ENCODE data around the gene OR10H4. TPM values are rescaled to one million over a fixed set of nuclear protein-coding genes. Genes with fewer than 3 reads are reported as not detected.
"Not testable (repeated sequence)": the region's sequence is repeated elsewhere in the genome, so short reads cannot be mapped to it uniquely, and the experiment has no call there.

The OR10H4 gene
- total RNA-seq, 1 experiment from 2014 or later, result not detected

DNA sequence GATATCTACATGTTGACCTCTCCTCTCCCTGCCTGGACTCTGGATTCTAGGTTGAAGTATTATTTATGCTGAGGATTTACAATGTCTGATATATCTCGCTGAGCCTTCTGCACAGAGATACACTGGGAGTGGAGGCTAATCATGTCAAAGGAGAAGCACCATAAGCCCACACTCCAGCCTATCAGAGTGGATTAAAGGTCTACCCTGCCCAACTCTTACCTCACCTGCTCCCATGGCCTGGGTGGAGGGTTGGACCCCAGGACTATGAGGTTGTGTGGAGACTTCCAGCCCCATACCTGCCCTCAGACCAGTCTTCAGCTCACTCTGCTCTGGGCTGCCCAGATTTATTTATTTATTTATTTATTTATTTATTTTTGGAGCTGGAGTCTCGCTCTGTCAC lies 15.4 kb downstream of the OR10H4 start:
- TF ChIP-seq EZH2 (IDR thresholded peaks at IDR 0.05; ENCODE audit: borderline replicate concordance, low read depth, low read length, poor library complexity, severe bottlenecking), result no peak
- TF ChIP-seq, protein P1, sequence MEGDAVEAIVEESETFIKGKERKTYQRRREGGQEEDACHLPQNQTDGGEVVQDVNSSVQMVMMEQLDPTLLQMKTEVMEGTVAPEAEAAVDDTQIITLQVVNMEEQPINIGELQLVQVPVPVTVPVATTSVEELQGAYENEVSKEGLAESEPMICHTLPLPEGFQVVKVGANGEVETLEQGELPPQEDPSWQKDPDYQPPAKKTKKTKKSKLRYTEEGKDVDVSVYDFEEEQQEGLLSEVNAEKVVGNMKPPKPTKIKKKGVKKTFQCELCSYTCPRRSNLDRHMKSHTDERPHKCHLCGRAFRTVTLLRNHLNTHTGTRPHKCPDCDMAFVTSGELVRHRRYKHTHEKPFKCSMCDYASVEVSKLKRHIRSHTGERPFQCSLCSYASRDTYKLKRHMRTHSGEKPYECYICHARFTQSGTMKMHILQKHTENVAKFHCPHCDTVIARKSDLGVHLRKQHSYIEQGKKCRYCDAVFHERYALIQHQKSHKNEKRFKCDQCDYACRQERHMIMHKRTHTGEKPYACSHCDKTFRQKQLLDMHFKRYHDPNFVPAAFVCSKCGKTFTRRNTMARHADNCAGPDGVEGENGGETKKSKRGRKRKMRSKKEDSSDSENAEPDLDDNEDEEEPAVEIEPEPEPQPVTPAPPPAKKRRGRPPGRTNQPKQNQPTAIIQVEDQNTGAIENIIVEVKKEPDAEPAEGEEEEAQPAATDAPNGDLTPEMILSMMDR (conservative IDR thresholded peaks at IDR 0.05; ENCODE audit: low read depth, low read length), result no peak
- peaks cover 12% of the 10 kb centered on the region for H3K27me3 ChIP-seq (replicated peaks; ENCODE audit: insufficient read depth, low read depth, low read length, poor library complexity)
- ChIA-PET POLR2A (ENCODE audit: low non-redundant PET) (no interaction called here), CTCF (no interaction called here)
- no peaks in the 10 kb centered on the region for H3K9me3 ChIP-seq (ENCODE audit: low read depth, low read length, poor library complexity, severe bottlenecking)
- H3K27ac ChIP-seq (ENCODE audit: low read depth, low read length, poor library complexity, severe bottlenecking), result no peak overlapping the region
- intact Hi-C loops (cut with micrococcal nuclease; ENCODE audit: unreplicated experiment), result no loop called here
- no TSS peak for BruUV-seq (replicated peaks)
- no peaks in the 10 kb centered on the region for H3K36me3 ChIP-seq (ENCODE audit: insufficient read depth, low read length, poor library complexity, severe bottlenecking)
- DNase-seq (ENCODE audit: low spot score), result no peak
- no peaks in the 10 kb centered on the region for H3K4me1 ChIP-seq (ENCODE audit: insufficient read depth, low read length, poor library complexity, severe bottlenecking)
- H3K4me3 ChIP-seq (ENCODE audit: low read depth, low read length, poor library complexity, severe bottlenecking), result no peak overlapping the region

- no peak overlapping the region for H3K27ac ChIP-seq (ENCODE audit: low read depth, low read length, poor library complexity, severe bottlenecking)
- H3K9me3 ChIP-seq (ENCODE audit: low read depth, low read length, poor library complexity, severe bottlenecking), result no peaks in the 10 kb centered on the region
- H3K4me1 ChIP-seq (ENCODE audit: insufficient read depth, low read length, poor library complexity, severe bottlenecking), result no peaks in the 10 kb centered on the region
- ChIA-PET CTCF (no interaction called here), POLR2A (ENCODE audit: low non-redundant PET) (interaction anchor here (0.6 kb wide), 1 partner anchor 201 kb away, joined by 3 read pairs; no protein-coding TSS in a partner anchor)
- H3K27me3 ChIP-seq (replicated peaks; ENCODE audit: insufficient read depth, low read depth, low read length, poor library complexity), result peaks cover 7% of the 10 kb centered on the region
- no peak for DNase-seq (ENCODE audit: low spot score)
- intact Hi-C loops (cut with micrococcal nuclease; ENCODE audit: unreplicated experiment), result no loop called here
- no peaks in the 10 kb centered on the region for H3K36me3 ChIP-seq (ENCODE audit: insufficient read depth, low read length, poor library complexity, severe bottlenecking)
- BruUV-seq (replicated peaks), result no TSS peak
- H3K4me3 ChIP-seq (ENCODE audit: low read depth, low read length, poor library complexity, severe bottlenecking), result no peak overlapping the region
- TF ChIP-seq, protein P1 (conservative IDR thresholded peaks at IDR 0.05; ENCODE audit: low read depth, low read length), result 0 out of 2 replicates have a peak, but pooled peaks have one; percentile 30
- TF ChIP-seq EZH2 (IDR thresholded peaks at IDR 0.05; ENCODE audit: borderline replicate concordance, low read depth, low read length, poor library complexity, severe bottlenecking), result no peak
These were observed 22.5 kb downstream of the OR10H4 start for GRCh38 chr19:15971224-15971780.

- POLR2A ChIA-PET (ENCODE audit: low non-redundant PET); H3K4me1 ChIP-seq (ENCODE audit: insufficient read depth, low read length, poor library complexity, severe bottlenecking); H3K4me3 ChIP-seq (ENCODE audit: low read depth, low read length, poor library complexity, severe bottlenecking); CTCF ChIA-PET; H3K27ac ChIP-seq (ENCODE audit: low read depth, low read length, poor library complexity, severe bottlenecking); BruUV-seq (replicated peaks); intact Hi-C loops (cut with micrococcal nuclease; ENCODE audit: unreplicated experiment); H3K27me3 ChIP-seq (replicated peaks; ENCODE audit: insufficient read depth, low read depth, low read length, poor library complexity); H3K9me3 ChIP-seq (ENCODE audit: low read depth, low read length, poor library complexity, severe bottlenecking); DNase-seq (ENCODE audit: low spot score); H3K36me3 ChIP-seq (ENCODE audit: insufficient read depth, low read length, poor library complexity, severe bottlenecking): not testable (repeated sequence)
These were observed 23.2 kb downstream of the OR10H4 start for GRCh38 chr19:15972043-15972442.

DNA sequence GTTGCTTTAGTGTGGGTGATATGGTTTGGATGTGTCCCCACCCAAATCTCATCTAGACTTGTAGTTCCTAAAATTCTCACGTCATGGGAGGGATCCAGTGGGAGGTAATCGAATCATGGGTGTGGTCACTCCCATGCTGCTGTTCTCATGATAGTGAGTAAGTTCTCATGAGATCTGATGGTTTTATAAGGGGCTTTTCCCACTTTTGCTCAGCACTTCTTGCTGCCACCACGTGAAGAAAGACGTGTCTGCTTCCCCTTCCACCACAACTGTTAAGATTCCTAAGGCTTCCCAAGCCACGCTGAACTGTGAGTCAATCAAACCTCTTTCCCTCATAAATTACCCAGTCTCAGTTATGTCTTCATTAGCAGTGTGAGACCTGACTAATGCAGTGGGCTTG lies 26.0 kb downstream of the OR10H4 start:
- no peaks in the 10 kb centered on the region for H3K9me3 ChIP-seq (ENCODE audit: low read depth, low read length, poor library complexity, severe bottlenecking)
- intact Hi-C loops (cut with micrococcal nuclease; ENCODE audit: unreplicated experiment), result no loop called here
- H3K4me1 ChIP-seq (ENCODE audit: insufficient read depth, low read length, poor library complexity, severe bottlenecking), result no peaks in the 10 kb centered on the region
- ChIA-PET POLR2A (ENCODE audit: low non-redundant PET) (interaction anchor here (0.6 kb wide), 1 partner anchor 388 kb away, joined by 3 read pairs; no protein-coding TSS in a partner anchor), CTCF (no interaction called here)
- no peak overlapping the region for H3K27ac ChIP-seq (ENCODE audit: low read depth, low read length, poor library complexity, severe bottlenecking)
- no TSS peak for BruUV-seq (replicated peaks)
- peaks cover 3% of the 10 kb centered on the region for H3K27me3 ChIP-seq (replicated peaks; ENCODE audit: insufficient read depth, low read depth, low read length, poor library complexity)
- H3K4me3 ChIP-seq (ENCODE audit: low read depth, low read length, poor library complexity, severe bottlenecking), result no peak overlapping the region
- TF ChIP-seq EZH2 (IDR thresholded peaks at IDR 0.05; ENCODE audit: borderline replicate concordance, low read depth, low read length, poor library complexity, severe bottlenecking), result no peak
- TF ChIP-seq, protein P1 (conservative IDR thresholded peaks at IDR 0.05; ENCODE audit: low read depth, low read length), result no peak
- no peaks in the 10 kb centered on the region for H3K36me3 ChIP-seq (ENCODE audit: insufficient read depth, low read length, poor library complexity, severe bottlenecking)
- DNase-seq (ENCODE audit: low spot score), result no peak

Measured in A673 (cell line).